Central memory CD4-positive, alpha-beta T cell (primary cell): Measurements from ENCODE around the gene OR51M1.

Experiments
- DNase-seq: peaks from one replicate; pipeline ENCODE4 v3.0.0; 2022

Gene OR51M1

GRCh38 chr11:5390210-5390609, 6.6 kb downstream of the OR51M1 start:
- no peak for DNase-seq

- no peak for DNase-seq
Measured at GRCh38 chr11:5394091-5394490, 10.5 kb downstream of the OR51M1 start.

- no peak for DNase-seq
Measured at GRCh38 chr11:5398936-5399335, 15.3 kb downstream of the OR51M1 start.

GRCh38 chr11:5405173-5405572, 21.6 kb downstream of the OR51M1 start:
- DNase-seq, result no peak

- no peak for DNase-seq
Measured at GRCh38 chr11:5420993-5421392, 37.4 kb downstream of the OR51M1 start.

- DNase-seq, result no peak
Measured at GRCh38 chr11:5421811-5422210, 38.2 kb downstream of the OR51M1 start, which contains the start of gene OR51Q1. OR51Q1 (plus strand) TSS chr11:5422111; CDS start chr11:5422201, 90 bp downstream.

GRCh38 chr11:5423131-5423530, 39.5 kb downstream of the OR51M1 start:
- no peak for DNase-seq

GRCh38 chr11:5441414-5441813, 57.8 kb downstream of the OR51M1 start, which contains the start of gene OR51I1:
OR51I1 (minus strand) TSS chr11:5441514; CDS start chr11:5441514, 0 bp downstream.
- no peak for DNase-seq
